ENCODE measurements around the gene MAZ.
A peak's percentile ranks its signal among the peaks of the same experiment; 100 is the strongest.
"Not testable (repeated sequence)": the region's sequence is repeated elsewhere in the genome, so short reads cannot be mapped to it uniquely, and the experiment has no call there.

The MAZ gene

DNA sequence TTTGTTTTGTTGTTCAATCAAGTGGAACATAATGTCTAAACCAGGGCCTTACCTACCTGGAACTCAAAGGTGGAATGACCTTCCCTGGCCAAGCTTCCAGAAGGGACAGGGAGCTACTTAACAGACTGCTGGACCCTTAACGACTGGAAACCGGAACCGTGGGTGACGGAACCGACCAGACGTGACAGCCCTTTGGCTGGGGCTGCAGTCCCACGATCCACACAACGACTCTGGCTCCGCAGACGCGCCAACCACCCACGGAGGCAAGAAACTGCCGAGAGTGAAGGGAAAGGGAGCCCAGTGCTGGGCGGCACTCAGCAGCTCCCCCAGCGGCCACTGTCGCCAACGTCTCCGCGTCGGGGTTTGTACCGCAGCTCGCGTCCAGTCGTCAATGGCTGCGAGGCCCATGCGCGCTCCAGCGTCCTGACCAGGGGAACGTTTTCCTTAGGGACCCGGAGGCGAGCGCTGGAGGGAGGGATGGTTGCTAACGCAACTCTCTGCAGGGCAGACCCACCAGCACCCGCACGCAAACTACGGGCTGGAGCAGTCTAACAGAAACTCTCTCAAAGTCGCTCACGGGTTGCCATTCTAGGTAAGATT is 21.3 kb upstream of the MAZ start:
- DNase-seq = no peak

GRCh38 chr16:29787155-29787554 is 19.2 kb upstream of the MAZ start:
- not testable (repeated sequence) for DNase-seq

DNA sequence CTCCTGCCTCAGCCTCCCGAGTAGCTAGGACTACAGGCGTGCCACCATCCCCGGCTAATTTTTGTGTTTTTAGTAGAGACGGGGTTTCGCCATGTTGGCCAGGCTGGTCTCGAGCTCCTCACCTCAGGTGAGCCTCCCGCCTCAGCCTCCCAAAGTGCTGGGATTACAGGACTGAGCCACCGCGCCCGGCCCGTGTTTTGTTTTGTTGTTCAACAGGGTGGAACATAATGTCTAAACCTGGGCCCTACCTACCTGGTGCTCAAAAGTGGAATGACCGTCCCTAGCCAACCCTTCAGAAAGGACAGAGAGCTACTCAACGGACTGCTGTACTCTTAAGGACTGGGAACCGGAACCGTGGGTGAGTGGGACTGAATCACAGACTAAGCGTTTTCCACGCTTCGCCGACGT is 16.6 kb upstream of the MAZ start:
- no peak for DNase-seq

GRCh38 chr16:29790183-29790948 is 16.0 kb upstream of the MAZ start, which contains the start of gene KIF22:
Gene KIF22, plus strand, starts transcription at chr16:29790751. Its CDS starts 9 bp downstream, at chr16:29790760.
- peak; percentile 99 for DNase-seq

DNA sequence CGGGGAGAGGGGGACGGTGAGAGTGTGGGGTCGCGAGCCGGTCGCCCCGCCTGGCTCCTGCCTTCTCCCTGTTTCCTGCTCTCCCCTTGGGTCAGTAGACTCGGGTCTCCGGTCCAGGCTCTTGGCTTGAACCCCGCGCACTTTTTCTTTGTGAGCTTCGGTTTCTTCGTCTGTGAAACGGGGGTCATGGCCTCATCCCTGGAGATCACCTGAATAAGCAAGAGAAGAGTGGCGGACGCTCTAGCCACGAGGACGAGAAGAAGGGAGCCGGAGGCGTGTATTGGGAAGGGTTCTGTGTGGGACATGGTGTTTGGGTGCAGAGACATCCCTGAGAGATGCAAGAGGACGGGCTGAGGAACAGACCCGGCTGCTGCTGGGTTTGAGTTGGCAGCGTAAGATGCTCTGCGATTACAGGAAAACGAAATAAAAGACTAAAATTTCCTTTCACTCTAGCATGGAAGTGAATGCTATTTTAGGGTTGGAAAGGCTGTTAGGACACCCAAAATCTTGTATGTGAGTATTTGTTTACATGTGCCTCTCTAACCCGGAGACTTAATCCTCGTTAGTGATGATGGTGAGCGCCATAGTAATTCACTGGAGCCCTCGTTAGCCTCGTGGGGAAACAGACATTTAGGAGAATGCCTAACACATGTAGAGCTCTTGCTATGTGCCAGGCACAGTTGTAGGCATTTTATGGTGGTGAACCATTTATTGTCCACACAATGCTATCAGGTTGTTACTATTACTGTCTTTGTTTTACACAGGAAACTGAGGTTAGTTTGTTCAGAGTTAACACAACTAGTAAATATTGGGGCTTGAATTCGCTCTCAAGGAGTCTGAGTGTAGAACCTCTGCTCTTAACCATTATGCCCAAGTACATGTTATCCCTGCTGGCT is 15.1 kb upstream of the MAZ start:
- DNase-seq = no peak

GRCh38 chr16:29791845-29792807 is 14.2 kb upstream of the MAZ start:
- DNase-seq = no peak

- not testable (repeated sequence) for DNase-seq
These were observed 13.2 kb upstream of the MAZ start for GRCh38 chr16:29793153-29793552.

DNA sequence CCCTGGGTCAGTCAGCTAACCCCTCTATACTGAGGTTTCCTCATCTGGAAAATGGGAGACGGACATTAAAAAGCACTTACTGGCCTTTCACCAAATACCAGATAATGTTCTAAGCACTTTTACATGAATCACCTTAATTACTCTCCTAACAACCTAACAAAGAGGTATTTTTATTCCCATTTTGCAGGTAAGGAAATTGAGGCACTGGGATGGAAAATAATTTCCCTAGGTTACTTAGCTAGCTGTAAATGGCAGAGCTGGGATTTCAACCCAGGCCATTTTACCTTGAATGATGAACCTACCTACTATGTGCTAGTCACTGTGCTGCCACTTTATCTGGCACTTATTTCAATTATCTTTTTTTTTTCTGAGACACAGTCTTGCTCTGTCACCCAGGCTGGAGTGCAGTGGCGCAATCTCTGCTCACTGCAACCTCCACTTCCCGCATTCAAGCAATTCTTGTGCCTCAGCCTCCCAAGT is 12.1 kb upstream of the MAZ start:
- DNase-seq = no peak

- no peak for DNase-seq
These were observed 3.9 kb upstream of the MAZ start for GRCh38 chr16:29802416-29802935.

DNA sequence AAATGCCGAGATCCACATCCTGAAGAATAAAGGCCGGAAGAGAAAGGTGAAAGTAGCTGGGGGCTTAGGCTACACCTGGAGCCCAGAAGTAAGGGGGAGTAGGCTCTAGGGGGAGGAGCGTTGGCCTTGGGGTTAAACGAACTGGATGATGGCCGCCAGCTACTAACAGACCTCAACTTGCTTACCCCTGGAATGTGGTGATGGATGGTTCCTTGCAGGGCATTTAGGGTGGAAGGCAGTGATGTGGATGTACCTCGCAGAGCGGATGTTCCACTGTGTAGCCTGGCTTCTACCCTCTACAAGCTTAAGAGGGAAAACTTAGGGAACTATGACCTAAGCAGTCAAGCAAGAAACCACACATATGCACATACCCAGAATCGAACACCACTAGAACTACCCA is 2.3 kb upstream of the MAZ start:
- DNase-seq = no peak

DNA sequence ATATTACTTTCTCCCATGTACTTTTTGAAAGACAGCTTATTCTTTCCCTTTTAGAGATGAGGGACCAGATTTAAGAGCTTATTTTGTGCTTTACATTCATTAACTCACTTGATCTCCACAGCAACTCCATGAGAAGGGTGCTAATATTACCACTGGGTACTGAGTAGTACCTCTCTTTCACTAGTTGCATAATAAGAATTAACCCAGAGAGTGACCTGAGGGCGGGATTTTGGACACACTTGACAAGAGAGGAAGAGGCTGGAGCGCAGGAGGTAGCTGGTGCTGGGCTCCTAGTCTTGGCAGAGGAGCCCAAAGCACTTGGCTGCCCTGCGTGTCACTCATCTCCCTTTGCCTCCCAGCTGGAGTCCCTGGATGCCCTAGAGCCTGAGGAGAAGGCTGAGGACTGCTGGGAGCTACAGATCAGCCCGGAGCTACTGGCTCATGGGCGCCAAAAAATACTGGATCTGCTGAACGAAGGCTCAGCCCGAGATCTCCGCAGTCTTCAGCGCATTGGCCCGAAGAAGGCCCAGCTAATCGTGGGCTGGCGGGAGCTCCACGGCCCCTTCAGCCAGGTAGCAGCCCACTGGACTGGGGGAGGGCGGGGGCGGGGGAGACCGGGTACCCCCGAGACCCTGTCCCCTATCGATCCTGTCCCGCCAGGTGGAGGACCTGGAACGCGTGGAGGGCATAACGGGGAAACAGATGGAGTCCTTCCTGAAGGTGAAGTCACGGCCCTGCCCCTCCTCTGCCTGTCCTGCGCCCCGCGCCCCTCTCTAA is 1.7 kb upstream of the MAZ start:
- DNase-seq = no peak

GRCh38 chr16:29805232-29806098 is 864 bp upstream of the MAZ start:
- peak; percentile 100 for DNase-seq

- peak; percentile 29 for DNase-seq
These were observed 504 bp downstream of the MAZ start for GRCh38 chr16:29806641-29807425.

GRCh38 chr16:29807426-29808218 is 1.3 kb downstream of the MAZ start:
- peak; percentile 92 for DNase-seq

GRCh38 chr16:29808219-29808900 is 2.0 kb downstream of the MAZ start:
- DNase-seq = no peak

- DNase-seq = no peak
These were observed 2.9 kb downstream of the MAZ start for GRCh38 chr16:29809031-29809747.

Data from GDM1 (cell line).